ENCODE data around the gene TOP3B.
"Not testable (repeated sequence)": the region's sequence is repeated elsewhere in the genome, so short reads cannot be mapped to it uniquely, and the experiment has no call there.

Gene TOP3B

GRCh38 chr22:21942407-21943343 lies 39.9 kb downstream of the TOP3B start:
- DNase-seq: no peak

DNA sequence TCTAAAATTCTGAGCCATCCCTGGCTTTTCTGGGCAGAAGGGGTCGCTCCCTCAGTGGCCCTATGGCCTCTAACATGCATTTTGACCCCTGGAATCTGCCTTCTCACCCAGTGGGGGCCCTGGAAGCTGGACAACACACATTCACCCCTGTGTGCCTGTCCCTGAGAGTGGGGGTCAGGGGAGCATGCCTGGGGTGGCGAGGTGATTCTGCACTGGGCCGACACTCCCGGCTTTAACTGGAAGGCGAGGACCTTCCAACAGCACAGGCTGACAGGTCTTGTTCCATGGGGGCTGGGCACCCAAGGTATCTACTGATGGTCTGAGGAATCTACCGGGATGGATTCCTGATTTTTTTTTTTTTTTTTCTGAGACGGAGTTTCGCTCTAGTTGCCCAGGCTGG lies 40.7 kb downstream of the TOP3B start:
- no peak for DNase-seq

GRCh38 chr22:21940521-21940920 lies 42.1 kb downstream of the TOP3B start:
- DNase-seq: no peak

DNA sequence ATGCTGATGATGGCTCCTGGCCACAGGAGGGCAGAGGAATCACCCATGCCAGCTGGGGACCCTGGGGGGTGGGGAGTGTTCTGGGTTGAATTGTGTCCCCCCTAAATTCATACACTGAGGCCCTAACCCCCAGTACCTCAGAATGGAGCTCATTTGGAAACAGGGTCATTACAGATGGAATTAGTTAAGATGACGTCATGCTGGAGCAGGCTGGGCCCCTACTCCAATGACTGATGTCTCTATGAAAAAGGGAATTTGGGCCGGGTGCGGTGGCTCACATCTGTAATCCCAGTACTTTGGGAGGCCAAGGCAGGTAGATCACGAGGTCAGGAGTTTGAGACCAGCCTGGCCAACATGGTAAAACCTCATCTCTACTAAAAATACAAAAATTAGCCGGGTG lies 42.7 kb downstream of the TOP3B start:
- DNase-seq: not testable (repeated sequence)

GRCh38 chr22:21939461-21939913 lies 43.1 kb downstream of the TOP3B start:
- DNase-seq: no peak

- DNase-seq: no peak
Measured at GRCh38 chr22:21938906-21939305, 43.7 kb downstream of the TOP3B start.

GRCh38 chr22:21938071-21938822 lies 44.3 kb downstream of the TOP3B start:
- DNase-seq: peak; percentile 92

DNA sequence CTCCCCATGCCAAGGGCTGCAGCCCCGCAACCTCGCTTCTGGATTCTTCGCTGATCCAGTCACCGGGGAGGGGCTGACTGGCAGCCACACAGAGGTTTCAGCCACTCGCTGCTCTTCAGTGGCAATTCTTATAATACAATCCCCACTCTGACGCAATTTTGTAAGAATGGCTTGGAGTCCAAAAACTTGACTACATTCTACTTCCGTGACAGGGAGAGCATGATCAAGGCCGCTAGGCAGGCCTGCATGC lies 44.8 kb downstream of the TOP3B start:
- DNase-seq: no peak

- no peak for DNase-seq
Measured at GRCh38 chr22:21937041-21937820, 45.4 kb downstream of the TOP3B start.

- DNase-seq: no peak
Measured at GRCh38 chr22:21936151-21936775, 46.3 kb downstream of the TOP3B start.

DNA sequence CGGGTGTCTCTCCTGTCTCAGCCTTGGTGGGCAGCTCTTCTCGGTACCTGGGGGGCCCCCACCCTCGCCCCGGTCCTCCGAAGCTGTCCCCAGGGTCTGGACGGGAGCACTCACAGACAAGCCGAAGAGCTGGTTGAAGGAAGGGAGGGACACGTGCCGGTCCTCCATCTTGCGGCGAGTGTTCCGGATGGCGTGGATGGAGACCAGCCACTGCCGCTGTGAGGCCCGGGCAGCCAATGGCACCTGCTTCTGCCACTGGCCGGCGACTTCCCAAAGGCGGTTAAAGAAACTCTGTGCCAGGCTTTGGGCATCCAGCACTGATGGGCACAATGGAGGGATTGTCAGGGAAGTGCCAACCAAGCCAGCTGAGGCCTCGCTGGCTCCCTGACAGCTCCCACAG lies 48.7 kb downstream of the TOP3B start:
- no peak for DNase-seq

GRCh38 chr22:21933413-21933812 lies 49.2 kb downstream of the TOP3B start:
- no peak for DNase-seq

- DNase-seq: no peak
Measured at GRCh38 chr22:21932347-21932746, 50.2 kb downstream of the TOP3B start.

DNA sequence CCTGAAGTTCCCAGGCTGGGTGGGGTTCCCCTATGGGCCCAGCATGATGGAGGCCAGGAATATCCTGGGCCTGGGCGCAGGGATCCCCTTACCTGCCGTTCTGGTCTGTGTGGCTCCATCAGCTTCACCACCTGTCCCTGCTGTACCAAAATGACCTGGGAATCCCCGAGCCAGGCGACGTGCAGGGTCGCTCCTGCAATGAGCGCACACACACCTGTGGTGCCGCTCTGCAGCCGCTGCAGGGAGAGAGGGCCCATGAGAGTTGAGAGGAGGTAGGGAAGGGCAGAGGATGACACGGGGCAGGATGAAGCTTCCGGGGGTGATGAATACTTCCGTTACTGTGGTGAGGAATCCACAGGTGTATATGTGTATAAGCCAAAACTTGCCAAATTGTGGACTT lies 51.5 kb downstream of the TOP3B start:
- DNase-seq: no peak

GRCh38 chr22:21929253-21929652 lies 53.3 kb downstream of the TOP3B start:
- DNase-seq: no peak

DNA sequence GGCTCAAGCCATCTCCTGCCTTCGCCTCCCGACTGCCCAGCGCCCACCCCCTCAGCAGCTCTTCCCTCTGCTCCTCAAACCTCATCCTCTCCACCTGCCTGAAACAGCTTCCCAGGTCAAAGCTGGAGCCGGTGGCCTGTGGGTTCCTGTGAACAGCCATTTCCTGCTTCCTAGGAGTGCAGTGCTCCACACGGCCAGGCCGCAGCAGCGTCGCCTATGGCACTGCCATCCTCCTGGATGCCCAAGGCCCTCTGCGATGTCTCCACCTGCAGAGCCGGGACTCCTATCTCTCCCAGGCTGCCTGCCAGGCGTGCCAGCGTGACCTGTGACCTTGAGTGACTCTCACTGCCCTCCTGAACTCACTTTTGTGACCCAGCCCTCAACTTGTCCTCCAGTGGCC lies 54.5 kb downstream of the TOP3B start:
- DNase-seq: no peak

DNA sequence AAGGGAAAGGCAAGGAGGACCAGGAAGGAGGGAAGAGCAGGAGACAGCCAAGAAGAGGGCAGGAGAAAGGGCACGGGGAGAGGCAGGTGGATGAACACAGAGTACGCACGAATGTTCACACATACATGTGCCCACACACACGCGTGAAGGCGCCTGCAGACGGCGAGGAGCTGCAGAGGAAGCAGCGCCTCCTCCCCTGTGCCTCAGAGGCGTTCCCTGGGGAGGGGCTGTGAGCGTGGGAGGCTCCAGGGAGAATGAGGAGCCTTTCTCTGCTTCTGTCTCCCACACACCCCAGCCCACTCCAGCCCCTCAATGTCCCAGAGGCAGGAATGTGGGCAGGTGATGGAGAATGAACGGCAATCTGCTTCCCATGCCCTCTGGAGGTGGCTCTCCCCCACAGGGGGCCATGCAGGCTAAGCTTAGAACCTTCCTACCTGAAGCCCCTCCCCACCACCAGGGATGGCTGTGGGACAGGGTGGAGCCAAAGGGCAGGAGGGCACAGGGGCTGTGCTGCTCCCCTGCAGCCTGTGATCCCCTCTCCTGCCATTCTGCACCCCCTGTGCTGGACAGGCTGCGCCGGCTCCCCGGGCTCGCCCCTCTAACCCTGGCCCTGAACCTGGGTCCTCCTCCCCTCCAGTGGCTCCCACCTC lies 55.3 kb downstream of the TOP3B start:
- DNase-seq: no peak

DNA sequence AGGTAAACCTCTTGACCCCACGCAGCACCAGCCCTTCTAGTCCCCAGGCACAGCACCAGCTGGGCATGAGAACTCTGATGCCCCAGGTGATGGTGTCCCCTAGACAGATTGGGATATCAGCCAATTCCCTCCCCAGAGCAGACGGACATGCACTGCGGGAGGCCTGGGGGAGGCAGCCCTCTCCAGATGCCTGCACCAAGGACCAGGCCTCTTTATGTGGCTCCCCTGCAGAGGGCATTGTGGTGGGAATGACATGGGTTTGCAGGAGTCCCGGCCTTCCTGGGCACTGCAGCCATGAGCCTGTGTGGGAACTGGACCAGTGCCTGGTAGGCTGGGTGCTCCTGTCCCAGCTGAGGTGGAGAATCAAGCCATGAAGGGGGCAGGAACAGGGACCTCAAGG lies 55.9 kb downstream of the TOP3B start:
- no peak for DNase-seq

DNA sequence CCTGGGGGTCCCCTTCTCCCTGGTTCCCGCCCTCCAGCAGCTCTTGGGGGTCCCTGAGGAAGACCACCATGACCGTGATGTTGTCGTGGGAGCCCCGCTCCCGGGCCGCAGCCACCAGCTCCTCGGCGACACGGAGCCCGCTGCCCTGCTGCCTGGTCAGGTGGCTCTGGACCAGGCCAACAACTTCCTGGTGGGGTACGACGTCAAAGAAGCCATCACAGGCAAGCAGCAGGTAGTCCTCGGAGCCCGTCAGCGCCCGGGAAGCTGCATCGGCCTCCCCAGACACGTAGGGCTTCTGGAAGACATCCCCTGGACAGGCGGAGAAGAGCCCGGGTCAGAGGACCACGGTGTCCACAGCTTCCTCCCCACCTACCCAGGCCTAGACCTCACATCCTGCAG lies 59.4 kb downstream of the TOP3B start:
- no peak for DNase-seq

GRCh38 chr22:21922370-21923162 lies 60.0 kb downstream of the TOP3B start:
- DNase-seq: no peak

DNA sequence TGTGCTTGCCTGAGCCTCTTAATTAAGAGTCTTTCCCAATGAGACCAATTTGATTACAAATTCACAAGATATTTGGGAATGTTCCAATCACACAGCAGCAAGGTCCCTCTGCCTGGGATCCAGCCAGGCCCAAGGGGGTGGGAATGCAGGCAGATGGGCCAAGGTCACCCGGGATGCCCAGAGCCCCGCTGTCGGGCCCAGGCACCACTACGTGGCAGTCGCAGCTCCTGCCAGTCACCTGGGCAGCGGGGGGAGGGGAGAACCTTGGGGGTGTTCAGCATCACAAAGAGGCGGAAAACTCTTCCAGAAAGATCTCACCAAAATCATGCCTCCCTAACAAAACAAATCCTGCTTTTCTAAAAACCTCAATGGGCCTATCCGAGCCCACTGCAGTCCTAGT lies 60.9 kb downstream of the TOP3B start:
- no peak for DNase-seq

All from stimulated activated CD4-positive, alpha-beta T cell treated with anti-CD3 and anti-CD28 coated beads, Interleukin-4, amount 100 ng/mL, for 1 hour (primary cell).